NCI-H2171 treated with DMSO at 0.1 percent for 48 hours (cell line): ENCODE data around the gene SLC39A11.
"Not testable (repeated sequence)": the region's sequence is repeated elsewhere in the genome, so short reads cannot be mapped to it uniquely, and the experiment has no call there.

Experiments used
- DNase-seq: peaks from one replicate; lab custom pipeline; 2025; lab: John Stamatoyannopoulos, UW

Gene SLC39A11

GRCh38 chr17:72947475-72947874 lies 145.0 kb downstream of the SLC39A11 start:
- DNase-seq: no peak

GRCh38 chr17:72946696-72947095 lies 145.8 kb downstream of the SLC39A11 start:
- no peak for DNase-seq

- no peak for DNase-seq
These were observed 146.3 kb downstream of the SLC39A11 start for GRCh38 chr17:72946156-72946555.

- DNase-seq: peak; percentile 32
These were observed 147.0 kb downstream of the SLC39A11 start for GRCh38 chr17:72945473-72945872.

GRCh38 chr17:72943826-72944689 lies 148.4 kb downstream of the SLC39A11 start:
- peak; percentile 62 for DNase-seq

GRCh38 chr17:72942579-72942978 lies 149.9 kb downstream of the SLC39A11 start:
- DNase-seq: no peak

- no peak for DNase-seq
These were observed 152.0 kb downstream of the SLC39A11 start for GRCh38 chr17:72940496-72940895.

GRCh38 chr17:72938482-72938881 lies 154.0 kb downstream of the SLC39A11 start:
- DNase-seq: no peak

GRCh38 chr17:72937707-72938106 lies 154.8 kb downstream of the SLC39A11 start:
- no peak for DNase-seq

- not testable (repeated sequence) for DNase-seq
These were observed 155.2 kb downstream of the SLC39A11 start for GRCh38 chr17:72937254-72937653.

- DNase-seq: no peak
These were observed 156.5 kb downstream of the SLC39A11 start for GRCh38 chr17:72935984-72936383.

- no peak for DNase-seq
These were observed 157.6 kb downstream of the SLC39A11 start for GRCh38 chr17:72934927-72935326.

- DNase-seq: no peak
These were observed 160.9 kb downstream of the SLC39A11 start for GRCh38 chr17:72931635-72932034.

- peak; percentile 24 for DNase-seq
These were observed 161.3 kb downstream of the SLC39A11 start for GRCh38 chr17:72931163-72931562.

- DNase-seq: no peak
These were observed 162.5 kb downstream of the SLC39A11 start for GRCh38 chr17:72930031-72930430.

GRCh38 chr17:72928454-72929136 lies 163.9 kb downstream of the SLC39A11 start:
- no peak for DNase-seq

- DNase-seq: no peak
These were observed 164.7 kb downstream of the SLC39A11 start for GRCh38 chr17:72927760-72928159.

- no peak for DNase-seq
These were observed 165.3 kb downstream of the SLC39A11 start for GRCh38 chr17:72927146-72927545.

GRCh38 chr17:72926171-72926570 lies 166.3 kb downstream of the SLC39A11 start:
- DNase-seq: no peak

- DNase-seq: no peak
These were observed 168.3 kb downstream of the SLC39A11 start for GRCh38 chr17:72924196-72924595.

GRCh38 chr17:72922219-72922618 lies 170.3 kb downstream of the SLC39A11 start:
- peak; percentile 37 for DNase-seq

- peak; percentile 21 for DNase-seq
These were observed 171.0 kb downstream of the SLC39A11 start for GRCh38 chr17:72921347-72922054.

GRCh38 chr17:72920513-72920912 lies 172.0 kb downstream of the SLC39A11 start:
- no peak for DNase-seq
